Measurements from ENCODE around the gene PIGP. TPM values are rescaled to one million over a fixed set of nuclear protein-coding genes. Genes with fewer than 3 reads are reported as not detected.
"Not testable (repeated sequence)": the region's sequence is repeated elsewhere in the genome, so short reads cannot be mapped to it uniquely, and the experiment has no call there.

Gene PIGP
- total RNA-seq, 1 donor from 2014 or later = 15.9 TPM

GRCh38 chr21:37106998-37107397 lies 34.1 kb upstream of the PIGP start:
- no peak for DNase-seq (ENCODE audit: low read depth)
- peaks cover 1% of the 10 kb centered on the region for H3K36me3 ChIP-seq (ENCODE audit: control insufficient read depth, insufficient read depth, low read length)
- H3K4me3 ChIP-seq (ENCODE audit: low read depth, low read length) = no peak overlapping the region
- no peaks in the 10 kb centered on the region for H3K27me3 ChIP-seq (ENCODE audit: control insufficient read depth, insufficient read depth, low read length)
- TF ChIP-seq, protein P1, sequence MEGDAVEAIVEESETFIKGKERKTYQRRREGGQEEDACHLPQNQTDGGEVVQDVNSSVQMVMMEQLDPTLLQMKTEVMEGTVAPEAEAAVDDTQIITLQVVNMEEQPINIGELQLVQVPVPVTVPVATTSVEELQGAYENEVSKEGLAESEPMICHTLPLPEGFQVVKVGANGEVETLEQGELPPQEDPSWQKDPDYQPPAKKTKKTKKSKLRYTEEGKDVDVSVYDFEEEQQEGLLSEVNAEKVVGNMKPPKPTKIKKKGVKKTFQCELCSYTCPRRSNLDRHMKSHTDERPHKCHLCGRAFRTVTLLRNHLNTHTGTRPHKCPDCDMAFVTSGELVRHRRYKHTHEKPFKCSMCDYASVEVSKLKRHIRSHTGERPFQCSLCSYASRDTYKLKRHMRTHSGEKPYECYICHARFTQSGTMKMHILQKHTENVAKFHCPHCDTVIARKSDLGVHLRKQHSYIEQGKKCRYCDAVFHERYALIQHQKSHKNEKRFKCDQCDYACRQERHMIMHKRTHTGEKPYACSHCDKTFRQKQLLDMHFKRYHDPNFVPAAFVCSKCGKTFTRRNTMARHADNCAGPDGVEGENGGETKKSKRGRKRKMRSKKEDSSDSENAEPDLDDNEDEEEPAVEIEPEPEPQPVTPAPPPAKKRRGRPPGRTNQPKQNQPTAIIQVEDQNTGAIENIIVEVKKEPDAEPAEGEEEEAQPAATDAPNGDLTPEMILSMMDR (IDR thresholded peaks at IDR 0.05; ENCODE audit: insufficient read depth, low read length, poor library complexity, severe bottlenecking) = no peak

DNA sequence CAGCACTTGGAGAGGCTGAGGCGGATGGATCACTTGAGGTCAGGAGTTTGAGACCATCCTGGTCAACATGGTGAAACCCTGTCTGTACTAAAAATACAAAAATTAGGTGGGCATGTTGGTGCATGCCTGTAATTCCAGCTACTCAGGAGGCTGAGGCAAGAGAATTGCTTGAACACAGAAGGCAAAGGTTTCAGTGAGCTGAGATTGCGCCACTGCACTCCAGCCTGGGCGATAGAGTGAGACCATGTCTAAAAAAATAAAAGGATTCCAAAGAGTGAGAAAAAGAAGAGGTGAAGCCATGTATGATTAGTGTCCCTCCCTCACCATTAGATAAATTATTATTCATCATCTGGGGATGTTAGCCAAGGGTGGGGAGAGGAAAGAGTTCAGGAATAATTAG lies 29.9 kb upstream of the PIGP start:
- not testable (repeated sequence) for H3K27me3 ChIP-seq (ENCODE audit: control insufficient read depth, insufficient read depth, low read length); H3K36me3 ChIP-seq (ENCODE audit: control insufficient read depth, insufficient read depth, low read length); DNase-seq (ENCODE audit: low read depth); H3K4me3 ChIP-seq (ENCODE audit: low read depth, low read length)

- peaks cover 2% of the 10 kb centered on the region for H3K36me3 ChIP-seq (ENCODE audit: control insufficient read depth, insufficient read depth, low read length)
- H3K27me3 ChIP-seq (ENCODE audit: control insufficient read depth, insufficient read depth, low read length) = no peaks in the 10 kb centered on the region
- DNase-seq (ENCODE audit: low read depth) = no peak
- no peak overlapping the region for H3K4me3 ChIP-seq (ENCODE audit: low read depth, low read length)
- TF ChIP-seq, protein P1 (IDR thresholded peaks at IDR 0.05; ENCODE audit: insufficient read depth, low read length, poor library complexity, severe bottlenecking) = no peak
Measured at GRCh38 chr21:37101384-37101783, 28.5 kb upstream of the PIGP start.

DNA sequence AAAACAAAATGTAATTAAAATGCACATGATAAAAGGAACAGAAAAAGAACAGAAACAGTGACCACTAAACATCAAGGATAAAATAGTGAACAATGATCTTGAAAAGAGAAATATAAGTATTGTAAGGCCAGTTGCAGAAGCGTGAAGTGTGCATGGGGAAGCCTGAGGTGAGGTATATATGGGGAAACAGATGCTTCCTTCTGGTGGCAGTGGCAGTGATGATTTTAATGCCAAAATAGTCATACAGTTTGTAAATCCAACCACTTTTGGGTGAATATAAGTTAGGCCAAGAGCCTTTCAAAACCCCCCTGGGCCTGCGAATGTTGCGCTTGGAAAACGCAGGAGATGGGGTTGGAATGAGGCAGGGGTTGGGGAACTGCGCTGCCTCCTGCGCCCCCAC lies 27.4 kb upstream of the PIGP start:
- Histone ChIP-seq H3K36me3 (ENCODE audit: control insufficient read depth, insufficient read depth, low read length) (peaks cover 2% of the 10 kb centered on the region), H3K27me3 (ENCODE audit: control insufficient read depth, insufficient read depth, low read length) (no peaks in the 10 kb centered on the region), H3K4me3 (ENCODE audit: low read depth, low read length) (no peak overlapping the region)
- TF ChIP-seq, protein P1 (IDR thresholded peaks at IDR 0.05; ENCODE audit: insufficient read depth, low read length, poor library complexity, severe bottlenecking) = no peak
- no peak for DNase-seq (ENCODE audit: low read depth)

- no peaks in the 10 kb centered on the region for H3K27me3 ChIP-seq (ENCODE audit: control insufficient read depth, insufficient read depth, low read length)
- peaks cover 2% of the 10 kb centered on the region for H3K36me3 ChIP-seq (ENCODE audit: control insufficient read depth, insufficient read depth, low read length)
- no peak for DNase-seq (ENCODE audit: low read depth)
- TF ChIP-seq, protein P1 (IDR thresholded peaks at IDR 0.05; ENCODE audit: insufficient read depth, low read length, poor library complexity, severe bottlenecking) = no peak
- H3K4me3 ChIP-seq (ENCODE audit: low read depth, low read length) = no peak overlapping the region
Measured at GRCh38 chr21:37098751-37099150, 25.9 kb upstream of the PIGP start.

DNA sequence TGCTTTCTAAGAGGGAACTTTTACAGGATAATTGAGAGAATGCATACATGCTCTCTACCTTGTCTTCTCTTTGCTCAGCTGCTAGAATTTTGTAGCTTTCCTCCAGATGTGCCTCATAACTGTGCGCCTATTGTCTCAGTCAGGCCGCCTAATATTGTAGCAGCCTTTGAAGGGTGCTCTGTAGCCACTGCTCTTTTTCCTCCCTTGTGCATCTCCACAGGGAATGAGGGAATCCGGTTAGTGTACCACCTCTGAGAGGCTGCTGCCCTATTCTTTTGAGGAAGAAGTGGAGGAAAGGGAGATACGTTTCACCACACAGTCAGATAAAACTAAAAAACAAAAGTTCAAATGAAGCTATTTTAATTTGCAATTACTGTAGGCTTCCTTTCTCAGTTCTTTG lies 22.9 kb upstream of the PIGP start:
- DNase-seq (ENCODE audit: low read depth) = no peak
- peaks cover 2% of the 10 kb centered on the region for H3K36me3 ChIP-seq (ENCODE audit: control insufficient read depth, insufficient read depth, low read length)
- TF ChIP-seq, protein P1 (IDR thresholded peaks at IDR 0.05; ENCODE audit: insufficient read depth, low read length, poor library complexity, severe bottlenecking) = no peak
- no peaks in the 10 kb centered on the region for H3K27me3 ChIP-seq (ENCODE audit: control insufficient read depth, insufficient read depth, low read length)
- H3K4me3 ChIP-seq (ENCODE audit: low read depth, low read length) = no peak overlapping the region
